ENCODE data around the gene CAPN13.

CAPN13 gene, protein sequence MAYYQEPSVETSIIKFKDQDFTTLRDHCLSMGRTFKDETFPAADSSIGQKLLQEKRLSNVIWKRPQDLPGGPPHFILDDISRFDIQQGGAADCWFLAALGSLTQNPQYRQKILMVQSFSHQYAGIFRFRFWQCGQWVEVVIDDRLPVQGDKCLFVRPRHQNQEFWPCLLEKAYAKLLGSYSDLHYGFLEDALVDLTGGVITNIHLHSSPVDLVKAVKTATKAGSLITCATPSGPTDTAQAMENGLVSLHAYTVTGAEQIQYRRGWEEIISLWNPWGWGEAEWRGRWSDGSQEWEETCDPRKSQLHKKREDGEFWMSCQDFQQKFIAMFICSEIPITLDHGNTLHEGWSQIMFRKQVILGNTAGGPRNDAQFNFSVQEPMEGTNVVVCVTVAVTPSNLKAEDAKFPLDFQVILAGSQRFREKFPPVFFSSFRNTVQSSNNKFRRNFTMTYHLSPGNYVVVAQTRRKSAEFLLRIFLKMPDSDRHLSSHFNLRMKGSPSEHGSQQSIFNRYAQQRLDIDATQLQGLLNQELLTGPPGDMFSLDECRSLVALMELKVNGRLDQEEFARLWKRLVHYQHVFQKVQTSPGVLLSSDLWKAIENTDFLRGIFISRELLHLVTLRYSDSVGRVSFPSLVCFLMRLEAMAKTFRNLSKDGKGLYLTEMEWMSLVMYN

DNA sequence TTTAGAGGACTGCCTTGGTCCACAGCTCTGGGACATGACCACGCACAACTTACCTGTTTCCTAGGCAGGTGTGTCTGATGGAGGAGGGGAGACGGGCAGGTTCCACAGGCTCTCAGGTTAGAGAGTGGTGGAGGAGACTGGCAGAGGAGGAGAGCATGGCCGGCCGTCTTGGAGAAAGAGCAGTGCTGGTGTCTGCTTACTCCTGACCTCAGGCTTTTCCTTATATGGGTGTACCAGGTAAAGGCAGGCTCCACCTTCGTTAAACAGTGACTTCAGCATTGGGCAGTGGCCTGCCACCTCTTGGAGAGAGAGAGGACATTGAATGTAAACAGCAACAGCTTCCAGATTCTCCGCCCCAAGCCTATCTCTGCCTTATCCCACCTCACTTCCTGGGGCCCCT is at the start of gene CAPN13:
TSS of gene CAPN13 (minus strand) at position 198 of the 400 bp plus-strand sequence. CDS start 20,121 bp downstream, outside the sequence.
- DNase-seq (ENCODE audit: low read depth) = no peak

DNA sequence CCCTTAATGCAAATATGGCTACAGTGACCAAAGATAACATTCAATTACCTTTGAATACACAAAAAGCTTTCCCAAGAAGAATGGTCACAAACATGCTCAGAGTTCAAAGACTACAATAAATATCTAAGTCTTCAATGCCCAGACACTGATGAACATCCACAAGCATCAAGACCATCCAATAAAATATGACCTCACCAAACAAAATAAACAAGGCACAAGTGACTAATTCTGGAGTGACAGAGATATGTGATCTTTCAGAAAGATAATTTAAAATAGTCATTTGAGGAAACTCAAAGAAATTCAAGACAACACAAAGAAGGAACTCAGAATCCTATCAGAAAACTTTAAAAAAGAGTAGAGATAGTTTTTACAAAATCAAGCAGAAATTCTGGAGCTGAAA is 40.6 kb upstream of the CAPN13 start:
- DNase-seq (ENCODE audit: low read depth) = no peak

DNA sequence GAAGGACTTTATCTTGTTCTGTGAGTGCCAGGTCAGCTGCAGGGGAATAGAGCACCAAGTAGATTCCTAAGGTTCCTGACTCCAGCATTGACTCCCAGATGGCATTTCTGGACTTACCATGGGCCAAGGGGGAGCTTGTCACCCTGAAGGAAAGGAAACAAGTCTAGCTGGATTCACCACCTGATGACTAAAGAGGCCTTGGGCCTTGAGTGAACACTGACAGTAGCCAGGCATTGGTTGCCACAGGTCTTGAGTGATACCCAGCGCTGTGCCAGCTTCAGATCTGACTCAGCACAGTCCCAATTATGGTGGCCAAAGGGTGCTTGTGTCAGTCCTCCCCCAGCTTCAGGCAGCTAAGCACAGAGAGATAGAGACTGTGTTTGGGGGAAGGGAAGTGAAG is 40.1 kb upstream of the CAPN13 start:
- no peak for DNase-seq (ENCODE audit: low read depth)

DNA sequence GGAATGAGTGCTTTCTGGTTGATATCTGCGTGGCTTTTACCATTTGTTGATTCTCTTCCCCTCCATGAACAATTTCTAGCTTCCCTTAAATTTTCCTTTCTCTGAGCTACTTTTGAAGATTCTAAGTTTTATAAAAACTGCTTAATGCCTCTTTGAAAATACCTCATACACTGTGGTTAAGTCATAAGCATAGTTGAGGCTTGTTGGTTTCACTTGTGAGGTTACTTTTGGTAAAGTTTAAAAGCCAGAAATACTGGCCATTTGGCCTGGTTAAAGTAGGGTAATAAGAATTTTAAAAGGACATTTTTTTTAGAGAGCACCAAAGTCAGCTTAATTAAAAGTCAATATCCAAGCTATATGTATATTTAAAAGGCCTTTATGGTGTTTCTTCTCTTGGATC is 21.3 kb upstream of the CAPN13 start:
- DNase-seq (ENCODE audit: low read depth) = no peak

DNA sequence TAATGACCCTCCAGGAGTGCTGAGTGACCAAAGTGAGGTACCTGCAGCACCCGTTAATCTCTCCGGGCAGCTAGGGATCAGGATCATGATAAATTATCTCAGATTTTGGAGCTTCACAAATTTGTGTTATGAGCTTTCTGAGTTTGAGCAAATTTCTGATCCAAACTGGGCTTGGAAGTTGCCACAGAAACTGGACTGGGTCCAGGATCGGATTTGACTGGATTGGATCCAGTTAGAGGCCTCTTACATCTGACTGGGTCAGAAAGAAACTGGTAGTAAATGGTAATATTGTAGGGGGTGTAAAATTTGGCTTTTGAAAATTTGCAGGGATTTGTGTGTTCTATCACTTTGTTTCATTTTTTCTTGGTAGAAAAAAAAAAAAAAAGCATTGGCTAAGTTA is 19.7 kb upstream of the CAPN13 start:
- DNase-seq (ENCODE audit: low read depth) = no peak

DNA sequence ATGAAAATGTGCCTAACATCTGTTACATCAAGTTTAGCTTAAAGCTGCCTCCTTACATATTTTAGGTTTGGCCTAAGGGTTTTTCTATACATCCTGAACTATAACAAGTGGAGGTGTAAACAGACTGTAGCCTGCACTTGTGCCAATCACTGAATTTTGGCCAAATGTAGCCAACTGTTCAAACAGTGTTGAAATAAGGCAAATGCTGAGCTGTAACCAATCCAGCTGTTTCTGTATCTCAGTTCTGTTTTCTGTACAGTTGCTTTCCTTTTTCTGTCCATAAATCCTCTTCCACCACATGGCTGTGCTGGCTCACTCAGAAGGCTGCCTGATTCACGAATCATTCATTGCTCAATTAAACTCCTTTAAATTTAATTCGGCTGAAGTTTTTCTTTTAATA is 19.2 kb upstream of the CAPN13 start:
- DNase-seq (ENCODE audit: low read depth) = no peak

DNA sequence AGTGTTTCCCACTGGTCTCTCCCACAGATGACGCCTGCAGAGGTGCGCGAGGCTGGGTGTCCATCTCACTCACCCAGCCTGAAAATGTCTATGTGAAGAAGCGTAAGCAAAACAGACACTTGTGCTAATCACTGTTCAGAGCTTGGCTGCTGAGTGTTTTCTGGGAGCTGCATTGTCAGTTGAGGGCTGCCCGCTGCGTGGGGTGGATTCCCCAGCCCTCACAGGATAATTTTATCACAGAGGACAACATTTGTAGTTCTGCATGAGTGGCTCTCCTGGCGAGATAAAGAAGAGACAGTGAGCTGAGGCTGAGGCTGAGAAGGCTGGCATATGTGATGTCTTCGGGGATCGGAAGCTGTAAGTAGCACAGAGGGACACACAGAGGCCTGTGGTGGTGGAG is 16.2 kb upstream of the CAPN13 start:
- DNase-seq (ENCODE audit: low read depth) = no peak

DNA sequence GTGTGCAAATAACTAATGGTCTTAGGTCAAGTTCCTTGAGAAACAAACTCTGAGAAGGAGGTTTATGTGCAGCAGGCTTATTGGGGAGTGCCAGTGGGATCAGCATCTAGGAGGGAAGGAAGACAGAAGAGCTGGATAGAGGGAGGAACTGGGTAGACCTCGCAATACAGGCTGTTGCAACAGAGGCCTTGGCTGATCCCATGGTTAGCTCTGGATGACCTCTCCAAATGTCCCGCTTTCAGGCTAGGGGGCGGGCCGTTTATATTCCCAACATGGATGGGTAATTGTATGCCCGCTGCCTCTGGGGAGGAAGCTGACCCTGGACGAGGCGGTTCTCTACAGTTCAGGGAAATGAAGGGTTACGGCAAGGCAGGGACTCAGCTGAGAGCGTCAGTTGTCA is 14.7 kb upstream of the CAPN13 start:
- no peak for DNase-seq (ENCODE audit: low read depth)

DNA sequence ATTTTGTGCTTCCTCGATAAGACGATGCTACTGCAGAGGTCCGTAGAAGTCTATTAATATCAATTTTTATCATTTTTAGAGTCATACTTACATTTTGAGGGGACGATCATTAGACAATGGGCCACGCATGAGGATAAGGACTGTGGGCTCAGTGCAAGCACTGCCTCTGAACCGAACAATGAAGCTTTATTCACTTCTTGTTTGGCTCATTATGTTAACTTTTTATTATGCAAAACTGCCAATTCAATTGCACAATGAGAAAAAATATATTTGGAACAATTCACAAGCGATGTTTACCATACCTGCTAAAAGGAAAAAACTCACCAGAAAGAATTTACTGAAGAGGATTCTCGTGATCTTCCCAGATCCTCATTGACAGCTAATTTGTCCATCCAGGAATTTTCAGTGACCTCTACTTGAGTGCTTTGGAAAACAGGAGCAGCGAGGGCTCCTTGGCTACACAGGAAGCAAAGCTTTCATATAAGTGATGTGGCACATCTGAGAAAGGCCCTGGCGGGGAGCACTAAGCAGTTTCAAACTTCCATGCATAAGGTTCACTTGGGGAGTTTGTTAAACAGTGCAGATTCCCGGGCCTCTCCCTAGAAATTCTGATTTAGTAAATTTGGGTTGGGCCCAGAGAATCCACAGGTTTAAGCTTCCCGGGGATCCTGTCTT is 13.3 kb upstream of the CAPN13 start:
- no peak for DNase-seq (ENCODE audit: low read depth)

DNA sequence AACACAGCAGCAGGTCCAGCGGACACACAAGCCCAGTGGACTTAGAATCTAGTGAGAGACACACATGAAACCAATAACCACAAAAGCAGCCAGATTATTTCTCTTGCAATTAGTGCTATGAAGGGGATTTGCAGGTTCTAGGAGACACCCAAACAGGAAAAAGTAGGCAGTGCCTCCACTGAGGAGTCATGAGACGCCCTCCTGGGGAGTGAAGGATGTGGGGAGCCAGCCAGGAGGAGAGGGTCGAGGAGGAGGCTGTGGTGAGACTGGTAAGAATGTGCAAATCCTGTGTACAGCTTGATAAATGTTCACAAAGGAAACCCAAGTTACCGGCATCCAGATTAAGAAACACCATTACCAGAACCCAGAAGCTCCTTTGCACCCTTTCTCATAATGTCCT is 2.7 kb upstream of the CAPN13 start:
- DNase-seq (ENCODE audit: low read depth) = no peak

DNA sequence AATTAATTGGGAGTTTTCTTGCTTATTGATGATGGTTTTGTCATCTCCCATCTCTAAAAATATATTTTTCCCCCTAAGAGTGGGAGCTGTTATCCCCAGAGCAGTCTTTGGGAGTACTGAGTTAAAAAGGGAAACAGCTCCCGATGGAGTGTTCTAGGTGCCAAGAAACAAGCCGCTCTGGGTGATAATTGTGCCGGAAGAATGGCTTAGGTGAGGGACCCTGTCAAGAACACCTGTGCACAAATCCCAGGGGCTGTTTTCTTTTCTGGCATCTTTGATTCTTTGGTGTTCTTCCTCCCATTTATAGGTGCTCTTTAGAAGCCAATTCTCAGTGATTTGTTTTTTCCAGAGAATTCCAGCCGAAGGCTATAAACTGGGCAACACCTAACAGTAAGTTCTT is 1.4 kb upstream of the CAPN13 start:
- no peak for DNase-seq (ENCODE audit: low read depth)

DNA sequence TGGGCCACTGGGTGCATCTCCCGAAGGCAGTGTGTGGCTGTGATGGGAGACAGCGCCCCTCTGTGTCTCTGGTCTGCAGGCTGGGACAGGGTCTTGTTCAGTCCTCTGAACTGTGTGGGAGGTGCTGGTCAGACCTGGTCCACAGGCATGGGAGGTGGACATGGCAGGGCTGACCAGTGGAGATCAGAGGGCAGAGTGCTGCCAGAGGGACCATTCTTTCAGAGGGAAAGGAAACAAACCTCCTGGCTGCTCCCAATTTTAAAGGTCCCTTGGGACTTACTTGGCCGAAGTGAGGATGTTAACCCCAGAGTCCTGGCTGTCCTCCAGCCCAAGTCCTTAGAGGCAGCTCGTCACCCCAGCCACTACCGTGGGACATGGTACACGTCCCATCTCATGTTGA is 4.0 kb downstream of the CAPN13 start:
- DNase-seq (ENCODE audit: low read depth) = no peak

DNA sequence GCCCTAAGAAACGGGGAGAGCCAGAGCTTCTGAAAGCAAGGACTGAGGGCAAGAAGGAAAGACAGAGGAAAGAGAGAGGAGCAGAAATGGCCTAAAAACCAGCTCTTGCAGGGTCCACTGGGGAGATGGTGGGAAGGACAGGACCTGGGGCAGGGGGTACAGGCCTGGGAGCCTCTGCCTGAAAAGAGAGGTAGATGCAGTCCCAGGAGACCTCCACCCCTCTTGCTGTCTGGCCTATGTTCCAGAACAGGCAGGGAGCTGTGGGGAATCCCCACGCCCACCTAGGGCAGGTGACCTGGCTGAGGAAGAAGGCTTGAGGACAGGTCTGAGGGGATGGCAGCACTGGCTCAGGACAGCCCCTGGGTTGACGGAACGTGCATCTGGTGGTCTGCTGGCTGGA is 4.6 kb downstream of the CAPN13 start:
- no peak for DNase-seq (ENCODE audit: low read depth)

DNA sequence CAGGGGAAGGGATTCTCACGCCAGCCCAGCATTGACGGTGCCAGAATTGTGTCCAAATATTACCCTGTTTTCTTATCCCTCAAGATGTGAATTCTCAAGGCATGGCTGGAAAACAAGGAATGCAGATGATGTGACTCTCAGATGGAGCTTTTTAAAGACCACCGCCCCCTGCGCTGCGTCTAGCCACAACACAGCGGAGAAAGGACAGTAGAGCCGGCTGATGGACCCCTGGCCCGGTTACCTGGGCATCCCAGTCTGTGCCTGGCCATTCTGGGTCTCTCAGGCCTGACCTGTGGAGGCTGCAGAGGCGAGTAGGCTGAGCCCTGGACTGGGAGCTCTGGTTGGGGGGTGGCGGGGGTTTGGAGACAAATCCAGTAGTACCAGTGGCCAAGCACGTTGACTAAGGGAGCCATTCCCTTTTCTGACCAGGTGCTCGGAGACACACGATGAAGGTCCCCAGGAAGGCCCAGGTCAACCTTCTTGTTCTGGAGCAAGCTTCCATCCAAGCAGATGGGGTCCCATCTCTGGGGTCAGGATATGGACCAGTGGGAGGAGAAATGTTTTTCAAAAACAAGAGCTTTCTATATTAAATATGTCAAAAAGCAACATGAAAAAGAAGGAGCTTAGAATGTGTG is 5.3 kb downstream of the CAPN13 start:
- no peak for DNase-seq (ENCODE audit: low read depth)

DNA sequence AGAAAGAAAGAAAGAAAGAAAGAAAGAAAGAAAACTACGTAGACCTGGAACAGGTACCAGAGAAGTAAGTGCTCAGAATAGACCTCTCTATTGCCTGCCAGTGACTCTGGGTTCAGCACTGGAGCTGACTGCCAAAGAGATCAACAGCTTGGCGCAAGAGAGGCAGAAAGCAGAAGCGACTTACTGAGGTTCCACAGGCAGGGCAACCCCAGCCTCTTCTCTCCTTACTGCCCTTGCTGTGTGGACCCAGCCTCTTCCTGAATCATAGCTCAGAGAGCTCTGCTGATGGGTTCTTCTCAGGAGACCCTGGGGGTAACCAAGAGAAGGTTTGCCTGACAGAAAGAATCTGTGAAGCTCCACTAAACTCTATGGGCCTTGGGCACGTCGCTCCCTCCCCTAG is 7.1 kb downstream of the CAPN13 start:
- DNase-seq (ENCODE audit: low read depth) = no peak

DNA sequence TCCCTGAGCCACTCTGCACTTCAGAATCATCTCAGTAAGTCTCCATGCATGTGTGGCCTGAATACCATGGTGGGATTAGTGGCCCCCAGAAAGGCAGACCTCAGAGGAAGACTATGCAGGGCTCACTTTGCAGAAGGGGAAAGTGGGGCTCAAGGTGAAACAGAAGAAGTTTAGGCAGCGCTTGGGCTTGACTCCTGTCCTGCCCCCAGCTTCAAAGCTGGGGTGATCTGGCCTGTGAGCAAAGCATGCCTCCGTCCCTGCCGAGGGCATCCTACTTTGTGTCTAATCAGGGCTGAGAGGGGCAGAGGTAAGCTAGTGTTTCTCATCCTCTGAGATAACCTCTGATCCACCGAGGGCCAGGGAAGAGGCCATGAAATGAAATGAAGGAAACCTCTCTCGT is 7.9 kb downstream of the CAPN13 start:
- DNase-seq (ENCODE audit: low read depth) = no peak

DNA sequence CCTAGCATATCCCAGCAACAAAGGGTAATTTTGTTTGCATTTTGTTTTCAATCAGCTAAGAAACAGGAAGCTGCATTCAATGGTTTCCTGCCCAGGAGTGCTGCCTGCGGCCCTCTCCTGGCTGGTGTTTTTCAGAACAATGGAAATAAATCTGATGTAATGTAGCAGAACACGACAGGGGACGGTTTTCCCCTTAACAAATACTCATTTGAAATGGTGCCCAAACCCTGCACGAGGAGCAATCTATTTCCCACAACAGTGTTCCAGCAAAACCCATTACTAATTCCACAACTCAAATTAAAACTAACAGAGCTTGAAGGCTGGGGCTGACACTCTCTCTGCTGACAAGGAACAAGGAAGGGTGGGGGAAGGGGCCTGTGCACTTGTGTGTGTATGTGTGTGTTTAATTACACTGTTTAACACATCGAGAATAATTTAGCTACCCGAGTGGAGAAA is 8.7 kb downstream of the CAPN13 start:
- no peak for DNase-seq (ENCODE audit: low read depth)

DNA sequence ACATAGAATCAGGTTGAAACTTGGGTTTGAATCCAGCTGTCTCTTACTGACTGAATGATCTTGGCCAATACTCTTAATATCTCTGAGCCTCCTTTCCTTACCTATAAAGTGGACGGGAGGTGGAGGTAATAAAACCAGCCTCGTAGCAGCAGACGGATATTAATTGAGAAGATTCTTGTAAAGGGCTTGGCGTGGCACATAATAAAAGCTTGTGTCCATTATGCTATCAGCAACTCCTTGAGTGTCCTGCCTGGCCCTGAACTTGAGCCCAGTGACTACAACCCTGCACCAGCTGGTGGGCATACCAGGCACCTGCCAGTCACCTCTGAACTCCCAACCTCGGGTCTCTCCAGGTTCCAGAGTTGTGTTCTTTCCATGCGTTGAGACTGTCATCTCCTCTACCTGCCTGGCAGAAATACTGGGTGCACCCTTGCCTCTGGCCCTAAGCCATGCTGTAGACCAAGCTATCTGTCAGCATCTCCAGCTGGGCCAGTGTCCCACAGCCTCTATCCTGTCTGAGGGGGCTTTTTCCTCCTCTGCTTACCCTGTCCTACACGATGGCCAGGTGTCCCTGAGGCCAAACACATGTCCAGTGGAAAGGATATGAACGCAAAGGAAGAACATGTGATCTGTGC is 9.7 kb downstream of the CAPN13 start:
- DNase-seq (ENCODE audit: low read depth) = no peak

DNA sequence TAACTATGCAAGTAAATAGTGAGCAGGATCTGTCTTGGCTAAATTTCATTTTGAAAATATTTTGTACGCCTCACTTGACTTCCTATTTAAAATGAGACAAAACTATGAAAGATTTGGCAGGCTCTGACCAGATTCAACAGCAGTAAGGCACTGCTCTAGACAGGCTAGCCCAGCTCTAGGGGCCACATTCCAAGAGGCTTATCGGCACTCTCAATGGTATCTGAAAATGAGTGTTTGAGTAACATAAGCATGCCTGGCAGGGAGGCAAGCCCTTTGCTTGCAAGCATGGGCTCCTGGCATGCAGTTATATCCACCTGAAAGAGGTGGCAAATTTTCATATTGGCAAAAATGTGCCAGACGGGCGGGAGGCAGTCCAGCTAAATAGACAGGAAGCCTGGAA is 10.5 kb downstream of the CAPN13 start:
- DNase-seq (ENCODE audit: low read depth) = no peak

DNA sequence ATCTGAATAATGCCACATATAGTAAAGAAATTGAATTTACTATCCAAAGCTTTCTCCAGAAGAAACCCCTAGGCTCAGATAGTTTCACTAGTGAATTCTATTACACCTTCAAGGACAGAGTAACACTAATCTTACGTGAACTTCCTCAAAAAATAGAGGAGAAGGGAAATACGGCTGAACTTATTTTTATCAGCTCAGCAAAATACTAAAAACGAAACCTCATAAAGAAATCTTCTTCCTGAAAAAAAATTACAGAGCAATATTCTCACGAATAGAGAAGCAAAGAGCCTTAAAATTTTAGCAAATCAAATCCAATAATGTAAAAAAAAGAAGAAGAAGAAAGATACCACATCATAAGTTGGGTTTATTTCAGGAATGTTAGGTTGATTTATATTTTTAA is 14.7 kb downstream of the CAPN13 start:
- no peak for DNase-seq (ENCODE audit: low read depth)

DNA sequence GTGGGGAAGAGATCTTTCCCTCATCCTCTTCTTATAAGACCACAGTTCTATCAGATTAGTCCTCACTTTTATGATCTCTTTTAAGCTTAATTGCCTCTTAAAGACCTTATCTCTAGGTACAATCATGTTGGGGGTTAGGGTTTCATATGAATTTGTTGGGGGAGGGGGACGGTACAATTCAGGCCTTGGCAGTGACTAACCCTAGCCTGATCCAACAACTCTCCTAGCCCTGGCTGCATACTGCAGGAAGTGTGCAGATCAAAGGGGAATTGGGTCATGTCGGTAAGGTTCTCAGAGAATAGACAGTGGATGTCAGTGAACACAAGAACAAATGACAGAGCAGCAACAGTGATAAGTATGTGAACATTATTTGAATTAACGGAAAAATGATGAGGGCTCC is 16.4 kb downstream of the CAPN13 start:
- no peak for DNase-seq (ENCODE audit: low read depth)

DNA sequence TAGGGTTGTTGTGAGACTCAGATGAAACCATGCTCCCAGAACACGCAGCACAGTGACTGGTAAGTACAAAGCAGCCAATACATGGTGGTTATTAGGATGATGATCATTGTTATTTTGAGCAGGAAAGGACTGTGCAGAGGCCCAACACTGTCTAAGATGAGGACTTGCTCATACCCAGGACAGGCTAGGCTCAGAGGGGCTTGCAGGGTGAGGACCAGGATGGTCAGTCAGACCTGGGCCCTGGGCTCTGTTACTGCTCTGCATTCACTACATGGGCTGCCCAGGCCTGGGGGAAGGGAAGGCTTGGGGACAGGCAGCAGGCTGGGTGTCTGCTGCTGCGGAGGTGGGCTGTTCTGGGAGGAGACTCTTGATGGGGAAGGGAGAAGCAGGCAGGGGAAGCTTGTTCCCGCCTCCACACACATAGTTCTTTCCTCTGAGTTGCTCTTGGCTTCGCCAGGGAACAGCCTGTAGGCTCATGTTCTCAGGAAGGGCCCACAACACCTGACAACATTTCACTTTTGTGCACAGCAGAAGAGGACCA is 17.5 kb downstream of the CAPN13 start:
- DNase-seq (ENCODE audit: low read depth) = no peak
